KMS-11 (cell line): ENCODE data around the gene MPPED1.

Source experiments
- H2AFZ ChIP-seq: fragments of 200-600 bp; sonication (generic); 2 replicates; pipeline ENCODE4 v1.6.1; 2016; ENCODE audit warnings: antibody characterized with exemption, mixed run types, low read depth
- H3K27ac ChIP-seq: fragments of 200-600 bp; sonication (generic); 2 replicates; pipeline ENCODE4 v1.6.1; 2016; ENCODE audit warnings: mild to moderate bottlenecking, mixed run types
- H3K27me3 ChIP-seq: fragments of 200-600 bp; sonication (generic); 2 replicates; pipeline ENCODE4 v1.6.1; 2017; ENCODE audit warnings: mild to moderate bottlenecking, low read depth, mixed run types, moderate library complexity; ENCODE audit not compliant: insufficient read depth
- H3K36me3 ChIP-seq: fragments of 200-600 bp; sonication (generic); 2 replicates; pipeline ENCODE4 v1.6.1; 2017; ENCODE audit warnings: mild to moderate bottlenecking, mixed run types; ENCODE audit not compliant: insufficient read depth
- H3K4me1 ChIP-seq: fragments of 200-600 bp; sonication (generic); 2 replicates; pipeline ENCODE4 v1.6.1; 2016; ENCODE audit warnings: mild to moderate bottlenecking, low read depth, mixed run types; ENCODE audit not compliant: poor library complexity, severe bottlenecking
- H3K4me2 ChIP-seq: fragments of 200-600 bp; sonication (generic); 2 replicates; pipeline ENCODE4 v1.7.0; 2016; ENCODE audit warnings: mild to moderate bottlenecking, mixed run types
- H3K4me3 ChIP-seq: fragments of 200-600 bp; sonication (generic); IDR thresholded peaks from 2 replicates; pipeline ENCODE4 v1.6.1; 2017; ENCODE audit warnings: low read depth, low read length, mixed read lengths; ENCODE audit not compliant: insufficient read depth
- H3K79me2 ChIP-seq: fragments of 200-600 bp; sonication (generic); 2 replicates; pipeline ENCODE4 v1.6.1; 2016; ENCODE audit warnings: low read depth, mixed run types; ENCODE audit not compliant: insufficient read depth
- H3K9ac ChIP-seq: fragments of 200-600 bp; sonication (generic); 2 replicates; pipeline ENCODE4 v1.6.1; 2016; ENCODE audit warnings: mild to moderate bottlenecking, mixed run types
- H4K20me1 ChIP-seq: fragments of 200-600 bp; sonication (generic); 2 replicates; pipeline ENCODE4 v1.6.1; 2016; ENCODE audit warnings: mild to moderate bottlenecking, mixed run types; ENCODE audit not compliant: insufficient read depth
- CTCF ChIP-seq: fragments of 200-600 bp; sonication (generic); conservative IDR thresholded peaks from 2 replicates; pipeline ENCODE4 v1.6.1; 2017; ENCODE audit warnings: low read depth, mild to moderate bottlenecking, antibody characterized with exemption, low read length, moderate library complexity, mixed read lengths

MPPED1 gene

DNA sequence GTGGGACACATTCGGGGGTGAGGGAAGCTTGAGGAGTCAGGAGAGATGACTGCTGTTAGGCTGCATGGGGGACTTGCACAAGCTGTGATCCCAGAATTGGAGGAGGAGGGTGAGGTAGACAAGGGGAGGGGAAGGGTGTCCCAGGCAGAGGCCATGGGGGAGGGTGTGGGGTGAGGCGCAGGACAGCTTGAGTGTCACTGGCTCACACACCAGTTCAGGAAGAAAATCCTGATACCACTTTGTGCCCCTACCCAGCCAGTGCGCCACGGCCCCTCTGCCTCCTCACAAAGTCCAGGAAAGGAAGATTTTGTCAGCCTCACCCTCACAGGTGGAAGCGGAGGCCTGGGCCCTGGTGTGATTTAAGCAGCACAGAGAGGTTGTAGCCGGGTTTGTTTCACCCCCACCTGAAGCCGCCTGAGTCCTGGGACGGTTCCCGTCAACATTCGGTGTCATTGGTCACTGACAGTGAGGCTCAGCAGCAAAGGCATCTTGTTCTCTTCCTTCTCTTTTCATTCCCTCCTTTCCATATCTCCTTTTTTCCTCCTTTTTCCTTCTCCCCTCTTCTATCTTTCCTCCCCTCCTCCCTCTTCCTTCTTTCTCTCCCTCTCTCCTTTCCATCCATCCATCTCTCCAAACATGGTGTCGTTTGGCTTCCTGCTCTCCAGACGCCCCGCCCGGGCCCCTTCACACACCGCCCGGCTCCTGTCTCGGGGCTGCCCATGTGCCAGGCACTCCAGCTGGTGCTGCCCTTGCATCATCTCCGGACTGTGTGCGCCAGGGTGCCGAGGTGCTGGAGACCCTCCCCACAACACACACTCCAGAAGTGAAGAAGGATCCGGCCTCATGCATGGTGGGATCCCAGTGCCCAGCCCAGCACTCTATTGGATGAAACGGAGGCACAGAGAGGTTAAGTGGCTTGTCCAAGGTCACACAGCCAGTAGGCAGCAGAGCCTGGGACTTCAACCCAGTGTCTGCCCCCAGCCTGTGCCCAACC is 89.3 kb downstream of the MPPED1 start:
- Histone ChIP-seq H2AFZ (no peak overlapping the region), H3K9ac (no peak overlapping the region), H4K20me1 (no peaks in the 10 kb centered on the region), H3K4me2 (no peak overlapping the region), H3K27me3 (no peaks in the 10 kb centered on the region; the same call in 1 of the 2 replicates), H3K4me3 (no peak overlapping the region), H3K79me2 (no peaks in the 10 kb centered on the region), H3K4me1 (no peaks in the 10 kb centered on the region), H3K27ac (no peak overlapping the region), H3K36me3 (no peaks in the 10 kb centered on the region)
- no peak for TF ChIP-seq CTCF

GRCh38 chr22:43501878-43502277 is 90.1 kb downstream of the MPPED1 start:
- no peaks in the 10 kb centered on the region for H4K20me1 ChIP-seq
- no peaks in the 10 kb centered on the region for H3K36me3 ChIP-seq
- no peak overlapping the region for H2AFZ ChIP-seq
- no peaks in the 10 kb centered on the region for H3K4me1 ChIP-seq
- no peak for TF ChIP-seq CTCF
- no peaks in the 10 kb centered on the region for H3K79me2 ChIP-seq
- no peak overlapping the region for H3K27ac ChIP-seq
- no peaks in the 10 kb centered on the region; the same call in 1 of the 2 replicates for H3K27me3 ChIP-seq
- H3K9ac ChIP-seq, result no peak overlapping the region
- H3K4me3 ChIP-seq, result no peak overlapping the region
- H3K4me2 ChIP-seq, result no peak overlapping the region

GRCh38 chr22:43502306-43502874 is 90.6 kb downstream of the MPPED1 start:
- no peaks in the 10 kb centered on the region for H3K79me2 ChIP-seq
- no peaks in the 10 kb centered on the region for H4K20me1 ChIP-seq
- H2AFZ ChIP-seq, result no peak overlapping the region
- H3K4me3 ChIP-seq, result no peak overlapping the region
- no peaks in the 10 kb centered on the region; the same call in 1 of the 2 replicates for H3K27me3 ChIP-seq
- H3K4me2 ChIP-seq, result no peak overlapping the region
- H3K27ac ChIP-seq, result no peak overlapping the region
- H3K9ac ChIP-seq, result no peak overlapping the region
- H3K36me3 ChIP-seq, result no peaks in the 10 kb centered on the region
- H3K4me1 ChIP-seq, result no peaks in the 10 kb centered on the region
- TF ChIP-seq CTCF, result no peak

- Histone ChIP-seq H3K4me3 (no peak overlapping the region), H3K79me2 (no peaks in the 10 kb centered on the region), H3K36me3 (no peaks in the 10 kb centered on the region), H3K4me2 (no peak overlapping the region), H2AFZ (no peak overlapping the region), H3K9ac (no peak overlapping the region), H4K20me1 (no peaks in the 10 kb centered on the region), H3K4me1 (no peaks in the 10 kb centered on the region), H3K27ac (no peak overlapping the region), H3K27me3 (no peaks in the 10 kb centered on the region; the same call in 1 of the 2 replicates)
- TF ChIP-seq CTCF, result no peak
Measured at GRCh38 chr22:43504068-43504467, 92.3 kb downstream of the MPPED1 start.
